Neutrophil (primary cell): ENCODE results near the gene KIF1A.

Experiments
- H3K27ac ChIP-seq: fragments of 200-600 bp; sonication (generic); 2 replicates; pipeline ENCODE4 v1.5.1; 2016; ENCODE audit warnings: mild to moderate bottlenecking, moderate library complexity
- H3K27me3 ChIP-seq: fragments of 200-600 bp; sonication (generic); 2 replicates; pipeline ENCODE4 v1.6.0; 2016; ENCODE audit warnings: mild to moderate bottlenecking
- H3K36me3 ChIP-seq: fragments of 200-600 bp; sonication (generic); 2 replicates; pipeline ENCODE4 v1.5.1; 2017
- H3K4me1 ChIP-seq, 2 experiments: fragments of 200-600 bp in 1 of 2; sonication (generic) in 1 of 2; 1 replicate in 1 of 2; 2 replicates in 1 of 2; pipeline versions ENCODE4 v1.5.1 to v1.6.1; 2013 to 2016; ENCODE audit warnings: low read depth in 1 of 2, low read length in 1 of 2, mild to moderate bottlenecking in 1 of 2, moderate library complexity in 1 of 2; ENCODE audit not compliant: control insufficient read depth in 1 of 2, insufficient read depth in 1 of 2
- H3K4me3 ChIP-seq, 2 experiments: fragments of 200-600 bp in 1 of 2; sonication (generic) in 1 of 2; 1 replicate in 1 of 2; 2 replicates in 1 of 2; pipeline ENCODE4 v1.5.1; 2013 to 2016; ENCODE audit warnings: low read depth in 1 of 2, low read length in 1 of 2, mild to moderate bottlenecking in 1 of 2, moderate library complexity in 1 of 2
- H3K9me3 ChIP-seq: fragments of 200-600 bp; sonication (generic); 2 replicates; pipeline ENCODE4 v1.5.1; 2016
- CTCF ChIP-seq: fragments of 200-600 bp; sonication (generic); IDR thresholded peaks from 2 replicates; pipeline ENCODE4 v1.5.1; 2016; ENCODE audit warnings: antibody characterized with exemption

Gene KIF1A

DNA sequence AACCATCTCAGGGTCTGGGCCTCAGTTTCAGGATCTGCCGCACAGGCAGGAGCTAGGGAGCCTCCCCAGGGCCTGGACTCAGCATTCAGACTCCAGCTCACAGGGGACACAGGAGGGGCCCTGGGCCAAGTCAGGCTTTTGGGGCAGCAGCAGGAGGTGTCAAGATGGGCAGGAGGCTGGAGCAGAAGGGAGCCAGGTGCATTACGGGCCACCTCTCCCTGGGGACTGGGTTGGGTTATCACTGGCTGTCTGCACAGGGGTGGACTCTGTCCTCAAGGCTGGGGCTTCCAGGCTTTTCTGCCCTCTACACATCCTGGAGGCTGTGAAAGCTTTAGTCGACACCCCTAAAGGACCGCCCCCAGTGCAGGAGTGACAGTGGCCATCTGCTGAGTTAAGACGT, 108.3 kb downstream of the KIF1A start:
- H3K27me3 ChIP-seq: no peaks in the 10 kb centered on the region
- no peak overlapping the region for H3K4me3 ChIP-seq
- no peaks in the 10 kb centered on the region for H3K36me3 ChIP-seq
- no peaks in the 10 kb centered on the region for H3K9me3 ChIP-seq
- TF ChIP-seq CTCF: no peak
- H3K27ac ChIP-seq: no peak overlapping the region
- H3K4me1 ChIP-seq: no peaks in the 10 kb centered on the region

GRCh38 chr2:240711296-240711695, 108.7 kb downstream of the KIF1A start:
- H3K36me3 ChIP-seq: no peaks in the 10 kb centered on the region
- H3K27ac ChIP-seq: no peak overlapping the region
- no peak overlapping the region for H3K4me3 ChIP-seq
- no peaks in the 10 kb centered on the region for H3K4me1 ChIP-seq
- H3K27me3 ChIP-seq: peaks cover 2% of the 10 kb centered on the region
- H3K9me3 ChIP-seq: no peaks in the 10 kb centered on the region
- no peak for TF ChIP-seq CTCF

- TF ChIP-seq CTCF: no peak
- H3K4me1 ChIP-seq: no peaks in the 10 kb centered on the region
Observed at GRCh38 chr2:240708457-240708856, 111.6 kb downstream of the KIF1A start.

DNA sequence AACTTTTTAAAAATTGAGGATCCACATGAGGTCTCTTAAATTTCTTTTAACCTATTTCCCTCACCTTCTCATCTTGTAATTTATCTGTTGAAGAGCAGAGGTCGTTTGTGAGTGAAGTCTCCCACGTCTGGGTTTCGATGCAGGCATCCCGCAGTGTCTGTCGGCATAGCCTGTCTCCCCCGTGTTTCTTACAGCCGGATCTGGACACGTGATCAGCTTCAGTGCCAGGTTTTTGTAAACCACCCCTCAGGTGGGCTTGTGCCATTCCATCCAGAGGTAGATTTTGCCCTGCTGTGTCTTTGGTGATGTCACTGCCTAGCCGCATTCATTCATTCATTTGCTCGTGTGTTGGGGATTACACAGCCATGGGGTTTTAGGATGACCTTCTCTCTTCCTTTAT, 112.2 kb downstream of the KIF1A start:
- no peak for TF ChIP-seq CTCF
- Histone ChIP-seq H3K9me3 (no peaks in the 10 kb centered on the region), H3K36me3 (no peaks in the 10 kb centered on the region), H3K27me3 (peaks cover 27% of the 10 kb centered on the region), H3K4me3 (no peak overlapping the region), H3K27ac (no peak overlapping the region), H3K4me1 (no peaks in the 10 kb centered on the region)

More at GRCh38 chr2:240708457-240708856, 111.6 kb downstream of the KIF1A start:
- no peak overlapping the region for H3K27ac ChIP-seq
- H3K27me3 ChIP-seq: peaks cover 27% of the 10 kb centered on the region
- H3K9me3 ChIP-seq: no peaks in the 10 kb centered on the region
- H3K36me3 ChIP-seq: no peaks in the 10 kb centered on the region
- H3K4me3 ChIP-seq: no peak overlapping the region

GRCh38 chr2:240707043-240707756, 112.8 kb downstream of the KIF1A start:
- H3K4me3 ChIP-seq: no peak overlapping the region
- H3K4me1 ChIP-seq: no peaks in the 10 kb centered on the region
- H3K27ac ChIP-seq: no peak overlapping the region
- no peak for TF ChIP-seq CTCF
- no peaks in the 10 kb centered on the region for H3K36me3 ChIP-seq
- H3K27me3 ChIP-seq: peaks cover 27% of the 10 kb centered on the region
- no peaks in the 10 kb centered on the region for H3K9me3 ChIP-seq
